ENCODE measurements around the gene NPAS2.

The NPAS2 gene

DNA sequence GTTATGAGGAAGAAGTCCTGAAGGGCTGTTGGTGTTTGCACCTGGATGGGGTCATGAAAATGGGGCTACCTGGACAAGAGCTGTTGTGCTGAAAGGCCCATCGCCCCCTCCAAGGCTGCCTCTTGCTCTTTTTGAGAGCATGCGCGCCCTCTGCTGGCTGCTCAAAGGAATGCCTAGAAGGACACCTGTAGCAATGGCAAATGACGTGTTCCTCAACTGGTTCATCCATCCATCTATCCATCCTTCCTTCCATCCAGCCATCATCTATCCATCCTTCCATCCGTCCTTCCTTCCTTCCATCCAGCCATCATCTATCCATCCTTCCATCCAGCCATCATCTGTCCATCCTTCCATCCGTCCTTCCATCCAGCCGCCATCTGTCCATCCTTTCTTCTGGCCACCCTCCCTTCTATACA is 165.0 kb downstream of the NPAS2 start:
- Histone ChIP-seq H2AFZ (ENCODE audit: insufficient read depth, low read length, poor library complexity) (no peak overlapping the region), H4K12ac (ENCODE audit: low read depth, low read length) (no peak overlapping the region), H3K36me3 (ENCODE audit: control insufficient read depth in 1 of 2, insufficient read depth in 2 of 2, low read length in 2 of 2) (no peaks in the 10 kb centered on the region), H3K27me3 (ENCODE audit: insufficient read depth, low read length) (no peaks in the 10 kb centered on the region), H3K27ac (ENCODE audit: low read depth, low read length) (no peak overlapping the region), H3K4me2 (ENCODE audit: low read length) (no peak overlapping the region), H3K9ac (ENCODE audit: low read length) (no peak overlapping the region), H3K4me1 (ENCODE audit: control insufficient read depth in 1 of 2, insufficient read depth in 2 of 2, low read length in 2 of 2) (peaks cover 24 to 28% of the 10 kb centered on the region in 2 experiments), H3K14ac (ENCODE audit: low read length) (no peak overlapping the region), H3K4ac (ENCODE audit: low read depth, low read length) (no peak overlapping the region), H3K79me2 (ENCODE audit: control insufficient read depth, insufficient read depth, low read length, poor library complexity) (peaks cover 2% of the 10 kb centered on the region), H2BK5ac (ENCODE audit: low read depth, low read length, poor library complexity) (no peak overlapping the region), H4K91ac (ENCODE audit: low read depth, low read length) (no peak overlapping the region), H2AK5ac (ENCODE audit: low read length) (no peak overlapping the region), H2BK12ac (ENCODE audit: low read length) (no peak overlapping the region), H3K9me3 (ENCODE audit: insufficient read depth, low read depth, low read length) (no peaks in the 10 kb centered on the region), H3K4me3 (ENCODE audit: low read depth, low read length) (no peak overlapping the region), H3K18ac (ENCODE audit: low read length) (no peak overlapping the region), H2BK120ac (ENCODE audit: insufficient read depth, low read length, poor library complexity) (no peak overlapping the region), H3K79me1 (ENCODE audit: low read length) (peaks cover 23% of the 10 kb centered on the region), H3K23ac (ENCODE audit: low read length) (no peak overlapping the region), H4K8ac (ENCODE audit: low read depth, low read length) (no peak overlapping the region)
- DNase-seq, result peak; percentile 67 to 86
- no CpG with 5 or more reads among the region's 7 CpGs for whole genome bisulfite sequencing (ENCODE audit: extremely low coverage, insufficient coverage, insufficient read length)

DNA sequence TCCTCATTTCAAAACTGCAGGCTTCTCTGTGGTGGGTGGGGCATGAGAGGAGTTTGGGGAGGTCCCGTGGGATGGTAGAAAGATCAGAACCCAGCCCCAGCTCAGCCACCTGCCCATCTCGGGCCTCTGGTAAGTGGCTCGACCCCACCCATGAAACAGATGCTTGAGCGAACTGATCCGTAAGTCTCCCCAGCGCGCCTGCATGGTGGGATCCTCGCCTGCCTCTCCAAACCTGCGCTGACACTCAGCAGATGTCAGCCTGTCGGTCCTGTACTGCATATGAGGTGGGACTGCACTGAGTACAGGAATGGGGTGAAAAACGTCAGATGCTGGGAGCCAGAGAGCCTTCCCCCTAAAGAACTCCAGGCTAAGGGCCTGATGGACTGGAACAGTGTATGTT is 166.2 kb downstream of the NPAS2 start:
- DNase-seq, result no peak
- no peak overlapping the region for H2BK5ac ChIP-seq (ENCODE audit: low read depth, low read length, poor library complexity)
- no peak overlapping the region for H2AK5ac ChIP-seq (ENCODE audit: low read length)
- H3K27ac ChIP-seq (ENCODE audit: low read depth, low read length), result no peak overlapping the region
- no peak overlapping the region for H3K9ac ChIP-seq (ENCODE audit: low read length)
- H3K79me1 ChIP-seq (ENCODE audit: low read length), result peaks cover 19% of the 10 kb centered on the region
- H4K8ac ChIP-seq (ENCODE audit: low read depth, low read length), result no peak overlapping the region
- no peak overlapping the region for H2AFZ ChIP-seq (ENCODE audit: insufficient read depth, low read length, poor library complexity)
- H3K23ac ChIP-seq (ENCODE audit: low read length), result no peak overlapping the region
- no peak overlapping the region for H2BK120ac ChIP-seq (ENCODE audit: insufficient read depth, low read length, poor library complexity)
- H3K4me3 ChIP-seq (ENCODE audit: low read depth, low read length), result no peak overlapping the region
- no peak overlapping the region for H3K18ac ChIP-seq (ENCODE audit: low read length)
- H4K91ac ChIP-seq (ENCODE audit: low read depth, low read length), result no peak overlapping the region
- H3K9me3 ChIP-seq (ENCODE audit: insufficient read depth, low read depth, low read length), result no peaks in the 10 kb centered on the region
- no peak overlapping the region for H3K4me2 ChIP-seq (ENCODE audit: low read length)
- H3K36me3 ChIP-seq (ENCODE audit: control insufficient read depth in 1 of 2, insufficient read depth in 2 of 2, low read length in 2 of 2), result no peaks in the 10 kb centered on the region
- H3K4me1 ChIP-seq (ENCODE audit: control insufficient read depth in 1 of 2, insufficient read depth in 2 of 2, low read length in 2 of 2), result peaks cover 21 to 24% of the 10 kb centered on the region in 2 experiments
- H3K27me3 ChIP-seq (ENCODE audit: insufficient read depth, low read length), result no peaks in the 10 kb centered on the region
- H2BK12ac ChIP-seq (ENCODE audit: low read length), result no peak overlapping the region
- H3K4ac ChIP-seq (ENCODE audit: low read depth, low read length), result no peak overlapping the region
- H3K14ac ChIP-seq (ENCODE audit: low read length), result no peak overlapping the region
- no CpG with 5 or more reads among the region's 11 CpGs for WGBS (ENCODE audit: extremely low coverage, insufficient coverage, insufficient read length)
- H3K79me2 ChIP-seq (ENCODE audit: control insufficient read depth, insufficient read depth, low read length, poor library complexity), result peaks cover 2% of the 10 kb centered on the region
- H4K12ac ChIP-seq (ENCODE audit: low read depth, low read length), result no peak overlapping the region

DNA sequence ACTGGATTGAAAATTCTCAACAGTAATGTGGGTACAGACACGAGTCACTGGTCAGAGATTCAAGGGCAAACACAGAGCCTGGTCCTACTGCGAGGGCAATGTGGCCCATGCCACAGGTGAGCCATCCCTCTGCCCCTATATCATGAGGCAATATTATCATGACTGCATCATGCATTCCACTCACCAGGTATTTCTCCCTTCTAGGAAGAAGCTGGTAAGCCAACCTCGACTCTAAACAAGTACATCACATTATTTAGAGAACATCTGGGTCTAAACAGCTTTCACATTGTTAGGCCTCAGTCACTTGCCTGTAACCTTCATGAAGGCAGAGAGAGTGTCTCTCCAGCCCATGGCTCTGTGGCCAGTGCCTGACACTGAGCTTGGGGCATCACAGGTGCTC is 167.6 kb downstream of the NPAS2 start:
- no peaks in the 10 kb centered on the region for H3K9me3 ChIP-seq (ENCODE audit: insufficient read depth, low read depth, low read length)
- H3K4me2 ChIP-seq (ENCODE audit: low read length), result no peak overlapping the region
- no peak overlapping the region for H3K4ac ChIP-seq (ENCODE audit: low read depth, low read length)
- peak; percentile 47 to 78 for DNase-seq
- H4K12ac ChIP-seq (ENCODE audit: low read depth, low read length), result no peak overlapping the region
- no CpG with 5 or more reads among the region's 3 CpGs for WGBS (ENCODE audit: extremely low coverage, insufficient coverage, insufficient read length)
- H4K91ac ChIP-seq (ENCODE audit: low read depth, low read length), result no peak overlapping the region
- no peak overlapping the region for H2BK120ac ChIP-seq (ENCODE audit: insufficient read depth, low read length, poor library complexity)
- no peaks in the 10 kb centered on the region for H3K79me2 ChIP-seq (ENCODE audit: control insufficient read depth, insufficient read depth, low read length, poor library complexity)
- H2BK5ac ChIP-seq (ENCODE audit: low read depth, low read length, poor library complexity), result no peak overlapping the region
- no peak overlapping the region for H3K27ac ChIP-seq (ENCODE audit: low read depth, low read length)
- H3K79me1 ChIP-seq (ENCODE audit: low read length), result peaks cover 7% of the 10 kb centered on the region
- no peak overlapping the region for H3K14ac ChIP-seq (ENCODE audit: low read length)
- no peak overlapping the region for H3K18ac ChIP-seq (ENCODE audit: low read length)
- H3K27me3 ChIP-seq (ENCODE audit: insufficient read depth, low read length), result no peaks in the 10 kb centered on the region
- H3K23ac ChIP-seq (ENCODE audit: low read length), result no peak overlapping the region
- H3K36me3 ChIP-seq (ENCODE audit: control insufficient read depth in 1 of 2, insufficient read depth in 2 of 2, low read length in 2 of 2), result no peaks in the 10 kb centered on the region
- H3K4me1 ChIP-seq (ENCODE audit: control insufficient read depth in 1 of 2, insufficient read depth in 2 of 2, low read length in 2 of 2), result peaks cover 7 to 11% of the 10 kb centered on the region in 2 experiments
- H3K9ac ChIP-seq (ENCODE audit: low read length), result no peak overlapping the region
- H2BK12ac ChIP-seq (ENCODE audit: low read length), result no peak overlapping the region
- no peak overlapping the region for H3K4me3 ChIP-seq (ENCODE audit: low read depth, low read length)
- H2AK5ac ChIP-seq (ENCODE audit: low read length), result no peak overlapping the region
- no peak overlapping the region for H2AFZ ChIP-seq (ENCODE audit: insufficient read depth, low read length, poor library complexity)
- no peak overlapping the region for H4K8ac ChIP-seq (ENCODE audit: low read depth, low read length)

DNA sequence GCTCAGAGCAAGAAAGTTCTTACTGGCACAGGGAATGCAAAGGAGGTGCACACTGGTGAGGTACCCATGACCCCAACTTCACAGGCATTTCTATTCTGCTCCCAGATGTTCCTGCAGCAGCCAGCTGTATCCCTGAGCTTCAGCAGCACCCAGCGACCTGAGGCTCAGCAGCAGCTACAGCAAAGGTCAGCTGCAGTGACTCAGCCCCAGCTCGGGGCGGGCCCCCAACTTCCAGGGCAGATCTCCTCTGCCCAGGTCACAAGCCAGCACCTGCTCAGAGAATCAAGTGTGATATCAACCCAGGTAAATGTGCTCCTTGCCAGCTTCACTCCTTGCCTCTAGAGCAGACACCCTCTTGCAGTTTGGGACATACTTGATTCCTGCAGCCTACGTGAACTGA is 168.0 kb downstream of the NPAS2 start:
- no peak overlapping the region for H3K4me2 ChIP-seq (ENCODE audit: low read length)
- H3K23ac ChIP-seq (ENCODE audit: low read length), result no peak overlapping the region
- peaks cover 7% of the 10 kb centered on the region for H3K79me1 ChIP-seq (ENCODE audit: low read length)
- no CpG with 5 or more reads among the region's 4 CpGs for WGBS (ENCODE audit: extremely low coverage, insufficient coverage, insufficient read length)
- H3K18ac ChIP-seq (ENCODE audit: low read length), result no peak overlapping the region
- no peak overlapping the region for H3K27ac ChIP-seq (ENCODE audit: low read depth, low read length)
- H3K36me3 ChIP-seq (ENCODE audit: control insufficient read depth in 1 of 2, insufficient read depth in 2 of 2, low read length in 2 of 2), result no peaks in the 10 kb centered on the region
- no peak overlapping the region for H3K4me3 ChIP-seq (ENCODE audit: low read depth, low read length)
- H3K79me2 ChIP-seq (ENCODE audit: control insufficient read depth, insufficient read depth, low read length, poor library complexity), result no peaks in the 10 kb centered on the region
- H3K27me3 ChIP-seq (ENCODE audit: insufficient read depth, low read length), result no peaks in the 10 kb centered on the region
- no peak overlapping the region for H4K91ac ChIP-seq (ENCODE audit: low read depth, low read length)
- no peak overlapping the region for H2BK5ac ChIP-seq (ENCODE audit: low read depth, low read length, poor library complexity)
- no peak overlapping the region for H2AK5ac ChIP-seq (ENCODE audit: low read length)
- no peak overlapping the region for H2BK120ac ChIP-seq (ENCODE audit: insufficient read depth, low read length, poor library complexity)
- H3K4me1 ChIP-seq (ENCODE audit: control insufficient read depth in 1 of 2, insufficient read depth in 2 of 2, low read length in 2 of 2), result peaks cover 6 to 11% of the 10 kb centered on the region in 2 experiments
- H2AFZ ChIP-seq (ENCODE audit: insufficient read depth, low read length, poor library complexity), result no peak overlapping the region
- H3K14ac ChIP-seq (ENCODE audit: low read length), result no peak overlapping the region
- H2BK12ac ChIP-seq (ENCODE audit: low read length), result no peak overlapping the region
- DNase-seq, result no peak
- H4K12ac ChIP-seq (ENCODE audit: low read depth, low read length), result no peak overlapping the region
- H3K9ac ChIP-seq (ENCODE audit: low read length), result no peak overlapping the region
- no peak overlapping the region for H3K4ac ChIP-seq (ENCODE audit: low read depth, low read length)
- H3K9me3 ChIP-seq (ENCODE audit: insufficient read depth, low read depth, low read length), result no peaks in the 10 kb centered on the region
- H4K8ac ChIP-seq (ENCODE audit: low read depth, low read length), result no peak overlapping the region
